B cell (primary cell): ENCODE results near the gene EHBP1L1. TPM values are rescaled to one million over a fixed set of nuclear protein-coding genes. Genes with fewer than 3 reads are reported as not detected.

Experiments
- ATAC-seq: fragments of 200-7000 bp; cut with Tn5 transposase; one replicate; pipeline ENCODE4 v1.10.0; 2021; ENCODE audit warnings: low read depth, mild to moderate bottlenecking, moderate number of reproducible peaks, moderate library complexity
- CTCF ChIA-PET: fragments of 350-600 bp; sonication (Branson Sonifier 250); formaldehyde crosslinking; loops from one replicate; lab custom pipeline; 2021; ENCODE audit warnings: antibody characterized with exemption, inconsistent platforms; lab: Charles Lee
- POLR2A ChIA-PET: fragments of 350-600 bp; sonication (Branson Sonifier 250); formaldehyde crosslinking; loops from one replicate; lab custom pipeline; 2021; ENCODE audit warnings: antibody characterized with exemption; lab: Charles Lee
- DNase-seq: peaks from one replicate; pipeline ENCODE4 v3.0.0; 2013
- H2AFZ ChIP-seq: 2 replicates; pipeline ENCODE4 v1.6.1; 2012; ENCODE audit warnings: mild to moderate bottlenecking, low read depth, low read length; ENCODE audit not compliant: insufficient read depth, poor library complexity, severe bottlenecking
- H3K27ac ChIP-seq, 2 donors: 1 replicate in 1 of 2; 2 replicates in 1 of 2; pipeline ENCODE4 v1.5.1; 2012 to 2013; ENCODE audit warnings: low read length in 2 of 2, mild to moderate bottlenecking in 2 of 2, moderate library complexity in 1 of 2
- H3K27me3 ChIP-seq, 4 experiments: fragments of 200-600 bp in 1 of 4; sonication (generic) in 1 of 4; replicated peaks in 1 of 4; 1 replicate in 2 of 4; 2 replicates in 2 of 4; pipeline versions ENCODE4 v1.6.1 to v1.7.0; 2013 to 2016; ENCODE audit warnings: low read length in 3 of 4, mild to moderate bottlenecking in 2 of 4, mixed read lengths in 1 of 4, moderate library complexity in 1 of 4; ENCODE audit not compliant: insufficient read depth in 4 of 4, control insufficient read depth in 3 of 4; ENCODE audit errors: control extremely low read depth in 1 of 4
- H3K36me3 ChIP-seq, 2 experiments: replicated peaks in 1 of 2; 1 replicate in 1 of 2; 2 replicates in 1 of 2; pipeline versions ENCODE4 v1.6.1 to v1.7.1; 2013; ENCODE audit warnings: low read length in 1 of 2; ENCODE audit not compliant: insufficient read depth in 2 of 2, control insufficient read depth in 1 of 2; ENCODE audit errors: control extremely low read depth in 1 of 2, extremely low read depth in 1 of 2
- H3K4me1 ChIP-seq, 2 donors: fragments of 200-600 bp in 1 of 2; sonication (generic) in 1 of 2; 1 replicate in 1 of 2; 2 replicates in 1 of 2; pipeline versions ENCODE4 v1.5.1 to v1.6.1; 2013 to 2017; ENCODE audit warnings: low read length in 2 of 2; ENCODE audit not compliant: control insufficient read depth in 2 of 2, insufficient read depth in 2 of 2
- H3K4me2 ChIP-seq: replicated peaks from 2 replicates; pipeline ENCODE3; 2012; ENCODE audit warnings: mild to moderate bottlenecking, low read depth, low read length; ENCODE audit not compliant: poor library complexity, severe bottlenecking
- H3K4me3 ChIP-seq, 5 experiments: fragments of 200-600 bp in 1 of 5; sonication (generic) in 1 of 5; 1 replicate in 3 of 5; 2 replicates in 2 of 5; pipeline versions ENCODE4 v1.5.1 to v1.7.0; 2011 to 2016; ENCODE audit warnings: low read length in 4 of 5, mild to moderate bottlenecking in 4 of 5, low read depth in 2 of 5, control low read depth in 1 of 5, moderate library complexity in 1 of 5; ENCODE audit not compliant: insufficient read depth in 1 of 5; ENCODE audit errors: control extremely low read depth in 1 of 5, extremely low read depth in 1 of 5
- H3K79me2 ChIP-seq: fragments of 200-600 bp; sonication (generic); one replicate; pipeline ENCODE4 v1.6.0; 2016; ENCODE audit warnings: low read length; ENCODE audit not compliant: control insufficient read depth, insufficient read depth
- H3K9ac ChIP-seq: fragments of 200-600 bp; sonication (generic); 2 replicates; pipeline ENCODE4 v1.6.1; 2017; ENCODE audit warnings: mild to moderate bottlenecking, low read length, moderate library complexity
- H3K9me3 ChIP-seq, 3 donors: one replicate each; pipeline versions ENCODE4 v1.6.1 to v1.7.1; 2013; ENCODE audit warnings: low read length in 2 of 3; ENCODE audit not compliant: control insufficient read depth in 2 of 3, insufficient read depth in 1 of 3; ENCODE audit errors: control extremely low read depth in 1 of 3
- H4K20me1 ChIP-seq: 2 replicates; pipeline ENCODE4 v1.6.0; 2012; ENCODE audit warnings: mild to moderate bottlenecking, low read length; ENCODE audit not compliant: insufficient read depth, control insufficient read depth, poor library complexity, severe bottlenecking
- H3K27ac Mint-ChIP-seq: one replicate; pipeline ENCODE4 v1.8.0; 2021; ENCODE audit warnings: mixed read lengths
- H3K27me3 Mint-ChIP-seq: one replicate; pipeline ENCODE4 v1.8.0; 2021; ENCODE audit warnings: mixed read lengths
- H3K4me1 Mint-ChIP-seq: one replicate; pipeline ENCODE4 v1.8.0; 2021; ENCODE audit warnings: mixed read lengths
- H3K4me3 Mint-ChIP-seq: one replicate; pipeline ENCODE4 v1.8.0; 2021; ENCODE audit warnings: mixed read lengths
- H3K9me3 Mint-ChIP-seq: one replicate; pipeline ENCODE4 v1.8.0; 2022; ENCODE audit warnings: mixed read lengths; ENCODE audit not compliant: insufficient read depth
- CTCF ChIP-seq: fragments of 200-600 bp; IDR thresholded peaks from one replicate; pipeline ENCODE4 v1.8.0; 2022; ENCODE audit warnings: antibody characterized with exemption, mild to moderate bottlenecking
- EZH2 ChIP-seq: IDR thresholded peaks from 2 replicates; pipeline ENCODE4 v1.6.1; 2012; ENCODE audit warnings: borderline replicate concordance, low read depth, mild to moderate bottlenecking, moderate library complexity, low read length; ENCODE audit not compliant: insufficient read depth, poor library complexity, severe bottlenecking
- WGBS: methylation state at CpG from one replicate; pipeline ENCODE4 v1.1.5; 2013; ENCODE audit warnings: missing lambda C conversion rate; ENCODE audit not compliant: insufficient coverage; 5-methylcytosine and 5-hydroxymethylcytosine counted together
- intact Hi-C: fragments of 100-400 bp; cut with micrococcal nuclease; formaldehyde crosslinking; loops from one replicate; pipeline ENCODE4 v1.10.0; 2022
- polyA plus RNA-seq: library from polyadenylated mRNA; depleted of rRNA; stranded (reverse); fragments of >200 nt; gene quantifications from 2 replicates; pipeline ENCODE4 v1.2.3, GENCODE V29; 2012
- total RNA-seq, 2 donors: library from RNA; stranded (reverse); fragments of 120-200 nt in 1 of 2; gene quantifications; 1 replicate in 1 of 2; 2 replicates in 1 of 2; pipeline versions ENCODE4 v1.2.3 to v1.2.4, GENCODE V29; 2013 to 2022

EHBP1L1 gene
- total and polyA plus RNA-seq, 2 donors (not counting 1 experiment from before 2014, with no cell fraction given) = 202 to 279 TPM

GRCh38 chr11:65557280-65558001 is 18.4 kb upstream of the EHBP1L1 start:
- ATAC-seq = peak; percentile 28
- Mint-ChIP-seq H3K27me3 (peaks cover 3% of the 10 kb centered on the region), H3K27ac (peak overlapping the region; percentile 68), H3K9me3 (no peaks in the 10 kb centered on the region), H3K4me1 (peaks cover 35% of the 10 kb centered on the region), H3K4me3 (peak overlapping the region; percentile 81)
- peaks cover 38% of the 10 kb centered on the region for H3K79me2 ChIP-seq
- ChIA-PET CTCF (interaction anchor here (1.2 to 1.8 kb wide), 3 partner anchors 11 to 17 kb away, joined by 3 to 9 read pairs (median 3); partner anchors contain the start of gene ZNRD2), POLR2A (interaction anchor here (0.7 to 1.1 kb wide), 3 partner anchors 11 to 701 kb away, joined by 4 to 10 read pairs (median 5); no protein-coding TSS in a partner anchor)
- H3K4me1 ChIP-seq = peaks cover 17 to 40% of the 10 kb centered on the region in 2 donors
- no peak for DNase-seq
- peak overlapping the region in 4 of 5 experiments; percentile 10 to 62 (median 58) for H3K4me3 ChIP-seq
- peak overlapping the region; percentile 27 for H3K27ac ChIP-seq
- intact Hi-C loops = loop anchor here (1.0 kb wide), 1 partner anchor 13 kb away; the partner anchor contains the start of gene ZNRD2
- no peaks in the 10 kb centered on the region for H3K36me3 ChIP-seq
- H3K4me2 ChIP-seq = peak overlapping the region; percentile 99
- no peaks in the 10 kb centered on the region for H3K9me3 ChIP-seq
- no peaks in the 10 kb centered on the region for H4K20me1 ChIP-seq
- peak overlapping the region; percentile 64 for H3K9ac ChIP-seq
- peak overlapping the region; percentile 80 for H2AFZ ChIP-seq
- H3K27me3 ChIP-seq = no peaks in the 10 kb centered on the region
- TF ChIP-seq CTCF (no peak), EZH2 (no peak)
- 7% methylated on average over 47 of the region's 47 CpGs for WGBS
